Measurements from ENCODE around the gene ZCCHC24.

Gene ZCCHC24

DNA sequence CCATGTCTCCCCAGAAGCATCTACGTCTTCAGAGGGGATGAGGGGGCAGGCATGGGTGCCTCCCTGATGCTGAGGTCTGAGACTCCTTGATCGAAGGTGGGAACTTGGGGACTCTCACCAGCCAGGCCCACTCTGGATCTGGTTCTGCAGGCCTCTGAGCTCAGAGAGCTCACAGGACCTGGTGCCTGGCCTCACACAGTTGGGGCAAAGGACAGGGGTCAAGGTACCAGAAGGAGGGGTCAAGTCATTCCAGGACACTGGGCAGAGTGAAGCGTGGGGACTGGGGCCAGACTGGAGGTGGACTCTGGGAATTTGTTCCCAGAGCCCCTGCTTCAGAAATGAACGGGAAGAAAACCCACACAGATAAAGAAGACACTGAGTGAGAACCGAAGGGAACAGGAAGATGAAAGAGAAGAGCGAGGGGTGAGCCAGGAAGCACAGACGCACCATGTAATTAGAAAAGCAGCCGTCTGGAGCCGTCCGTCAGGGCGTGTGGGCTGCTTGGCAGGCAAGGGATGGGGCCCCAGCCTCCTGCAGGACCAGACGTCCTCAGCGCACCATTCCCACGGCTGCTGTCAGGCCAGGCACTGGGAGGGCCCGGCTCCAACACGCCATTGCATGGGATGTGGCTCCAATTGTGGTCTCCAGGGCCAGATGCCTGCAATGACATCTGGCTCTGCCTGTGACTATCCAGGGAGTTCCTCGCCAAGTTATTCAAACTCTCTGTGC is 47.7 kb downstream of the ZCCHC24 start:
- peak; percentile 79 for DNase-seq (ENCODE audit: low spot score)

DNA sequence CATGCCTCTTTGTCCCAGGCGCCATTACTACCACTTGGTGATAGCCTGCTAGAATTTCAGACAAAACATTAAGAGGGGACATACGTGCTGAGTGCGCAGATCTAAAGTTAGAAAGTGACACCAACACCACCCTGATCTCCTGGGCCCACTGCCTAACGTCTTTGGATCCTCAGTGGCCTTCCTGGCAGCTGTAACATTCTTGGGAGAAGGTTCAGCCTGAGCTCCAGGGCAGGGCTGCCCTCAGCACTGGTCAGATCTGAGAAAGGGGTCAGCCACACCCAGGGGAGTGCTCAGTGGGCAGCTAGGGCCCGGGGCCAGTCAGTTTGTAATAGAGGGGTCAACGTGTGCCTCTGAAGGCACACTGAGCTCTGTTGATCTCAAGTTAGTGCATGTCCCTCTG is 48.4 kb downstream of the ZCCHC24 start:
- no peak for DNase-seq (ENCODE audit: low spot score)

DNA sequence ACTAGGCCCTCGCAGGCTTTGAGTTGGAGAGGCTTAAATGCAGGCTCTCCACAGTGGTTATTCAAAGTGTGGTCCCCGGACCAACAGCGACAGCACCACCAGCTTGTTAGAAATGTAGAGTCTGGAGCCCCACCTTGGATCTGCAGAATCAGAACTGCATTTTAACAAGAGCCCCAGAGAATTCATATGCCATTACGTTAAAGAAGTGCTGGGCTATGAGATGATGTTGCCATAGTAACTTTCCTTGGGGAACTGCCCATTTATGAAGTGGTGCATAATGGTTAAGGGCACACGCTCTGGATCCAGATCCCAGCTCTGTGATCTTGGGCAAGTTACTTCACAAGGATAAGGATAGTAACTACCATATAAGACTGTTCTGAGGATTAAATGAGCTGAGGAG is 48.9 kb downstream of the ZCCHC24 start:
- no peak for DNase-seq (ENCODE audit: low spot score)

DNA sequence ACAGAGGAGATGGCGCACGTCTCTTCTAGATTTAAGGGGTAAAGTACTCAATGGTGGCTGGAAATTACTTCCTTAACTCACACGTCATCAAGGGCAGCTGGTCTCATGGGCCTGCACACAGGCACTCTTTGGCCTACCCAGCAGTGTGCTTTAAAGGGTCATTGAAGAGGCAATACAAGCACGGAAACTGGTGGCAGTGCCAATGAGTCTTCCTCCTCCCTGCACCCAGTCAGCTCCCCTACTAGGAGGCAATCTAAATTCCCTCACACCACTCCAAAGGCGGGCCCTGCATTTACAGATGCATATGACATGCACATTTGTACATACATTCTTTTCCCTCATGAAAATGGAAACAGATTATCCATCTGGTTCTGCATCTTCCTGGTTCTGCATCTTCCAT is 50.8 kb downstream of the ZCCHC24 start:
- DNase-seq (ENCODE audit: low spot score) = no peak

DNA sequence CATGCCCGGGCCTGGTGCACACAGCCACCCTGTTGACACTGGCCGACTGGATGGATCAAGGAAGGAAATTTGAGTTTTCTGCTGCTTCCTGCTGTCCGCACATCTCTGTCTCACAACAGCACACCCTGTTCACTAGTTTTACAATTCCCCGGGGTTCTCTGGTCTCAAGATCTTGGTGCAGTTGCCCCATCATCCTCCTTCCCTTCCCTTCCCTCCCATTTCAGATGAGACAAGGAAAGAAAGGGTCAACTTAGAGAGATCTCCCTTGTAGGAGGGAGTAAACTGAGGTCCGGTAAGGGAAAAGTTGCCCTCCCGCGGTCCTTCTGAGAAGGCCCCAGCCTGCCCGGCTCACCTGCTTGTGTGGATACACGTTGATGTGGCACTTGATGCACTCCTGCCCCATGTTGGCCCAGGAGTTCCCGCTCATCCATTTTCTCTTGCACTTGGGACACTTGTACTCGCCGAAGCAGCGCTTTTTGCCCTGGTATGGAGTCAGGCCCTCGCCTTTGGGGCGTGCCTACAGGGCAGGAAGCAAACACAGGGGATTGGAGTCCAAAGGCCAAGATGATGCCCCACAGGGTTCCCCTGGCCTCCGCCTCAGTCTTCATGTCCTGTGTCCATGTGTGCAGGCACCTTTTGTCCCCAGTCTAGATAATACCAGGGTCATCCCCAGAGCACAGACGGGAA is 51.4 kb downstream of the ZCCHC24 start:
- DNase-seq (ENCODE audit: low spot score) = no peak

DNA sequence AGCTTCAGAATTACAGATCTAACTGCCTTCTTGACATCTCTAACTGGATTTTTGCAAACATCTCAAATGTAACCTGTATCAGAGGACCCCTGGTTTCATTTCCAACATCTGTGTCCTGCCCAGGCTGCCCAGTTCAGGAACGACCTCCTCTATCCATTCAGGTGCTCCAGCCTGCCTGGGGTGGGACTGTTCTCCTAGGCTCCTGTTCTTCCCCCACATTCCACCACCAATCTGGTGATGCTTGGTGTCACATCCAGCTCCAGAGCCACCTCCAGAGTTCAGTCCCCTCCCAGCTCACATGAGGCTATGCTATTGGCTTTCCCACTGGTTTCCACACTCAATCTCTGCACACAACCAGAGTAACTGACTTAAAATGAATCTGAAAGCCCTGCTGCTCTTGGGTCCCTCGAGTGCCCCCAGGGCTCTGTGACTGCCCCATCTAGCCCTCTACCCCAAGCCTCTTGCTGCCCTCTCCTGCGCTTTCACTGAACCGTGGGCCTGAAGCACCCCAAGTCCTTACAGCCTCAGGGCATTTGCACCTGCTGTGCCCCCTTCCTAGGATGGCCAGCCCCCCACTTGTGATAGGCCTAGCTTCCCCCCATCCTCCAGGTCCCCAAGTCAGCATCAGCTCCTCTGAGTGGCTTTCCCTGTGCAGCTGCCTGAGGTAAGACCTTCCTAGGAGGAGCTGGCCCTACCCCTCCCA is 52.1 kb downstream of the ZCCHC24 start:
- no peak for DNase-seq (ENCODE audit: low spot score)

DNA sequence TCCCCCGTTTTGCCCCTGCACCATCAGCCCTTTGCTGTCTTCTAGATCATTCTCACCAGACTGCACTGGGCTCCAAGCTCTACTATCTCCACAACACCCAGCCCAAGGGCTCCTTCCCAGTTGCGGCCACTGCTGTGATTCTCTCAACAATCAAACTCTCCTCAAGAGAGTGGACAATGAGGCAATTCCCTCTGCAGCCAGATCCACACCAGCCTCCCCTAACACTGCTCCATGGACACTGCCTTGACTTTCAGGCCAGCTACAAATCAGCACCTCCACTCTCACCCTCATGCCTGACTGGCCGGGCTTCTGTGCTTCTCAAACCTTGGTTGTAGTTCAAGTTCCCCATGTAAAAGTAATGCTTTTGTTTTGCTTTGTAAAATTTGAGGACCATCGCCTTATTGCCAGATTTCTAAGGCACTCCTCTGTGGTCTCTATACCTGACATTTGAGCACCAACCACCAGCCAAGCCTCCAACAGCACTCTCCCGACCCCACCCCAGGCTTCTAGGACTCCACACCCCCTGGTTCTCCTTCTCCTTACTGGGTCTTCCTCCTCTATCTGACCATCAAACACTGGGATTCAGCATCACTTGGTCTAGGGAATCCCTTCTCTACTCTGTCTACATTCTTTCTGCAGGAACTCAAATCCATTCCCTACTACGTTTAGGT is 52.8 kb downstream of the ZCCHC24 start:
- no peak for DNase-seq (ENCODE audit: low spot score)

DNA sequence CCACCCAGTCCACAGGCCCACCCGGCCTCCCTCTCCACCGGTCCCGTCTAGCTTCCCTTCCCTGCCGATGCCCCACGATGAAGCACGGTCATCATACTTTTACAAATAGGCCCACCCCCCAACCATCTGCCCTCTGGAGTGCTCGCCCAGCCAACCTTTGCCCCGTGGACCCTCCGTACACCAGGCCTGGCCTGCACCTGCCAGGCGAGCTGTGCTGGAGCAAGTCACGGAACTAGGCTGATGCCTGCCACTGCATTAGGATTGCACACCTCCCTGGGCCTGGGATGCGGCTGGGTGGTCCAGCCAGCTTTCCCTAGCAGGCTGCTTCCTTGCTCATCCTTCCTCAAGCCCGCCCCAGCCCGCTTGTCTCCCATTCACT is 53.4 kb downstream of the ZCCHC24 start:
- no peak for DNase-seq (ENCODE audit: low spot score)

DNA sequence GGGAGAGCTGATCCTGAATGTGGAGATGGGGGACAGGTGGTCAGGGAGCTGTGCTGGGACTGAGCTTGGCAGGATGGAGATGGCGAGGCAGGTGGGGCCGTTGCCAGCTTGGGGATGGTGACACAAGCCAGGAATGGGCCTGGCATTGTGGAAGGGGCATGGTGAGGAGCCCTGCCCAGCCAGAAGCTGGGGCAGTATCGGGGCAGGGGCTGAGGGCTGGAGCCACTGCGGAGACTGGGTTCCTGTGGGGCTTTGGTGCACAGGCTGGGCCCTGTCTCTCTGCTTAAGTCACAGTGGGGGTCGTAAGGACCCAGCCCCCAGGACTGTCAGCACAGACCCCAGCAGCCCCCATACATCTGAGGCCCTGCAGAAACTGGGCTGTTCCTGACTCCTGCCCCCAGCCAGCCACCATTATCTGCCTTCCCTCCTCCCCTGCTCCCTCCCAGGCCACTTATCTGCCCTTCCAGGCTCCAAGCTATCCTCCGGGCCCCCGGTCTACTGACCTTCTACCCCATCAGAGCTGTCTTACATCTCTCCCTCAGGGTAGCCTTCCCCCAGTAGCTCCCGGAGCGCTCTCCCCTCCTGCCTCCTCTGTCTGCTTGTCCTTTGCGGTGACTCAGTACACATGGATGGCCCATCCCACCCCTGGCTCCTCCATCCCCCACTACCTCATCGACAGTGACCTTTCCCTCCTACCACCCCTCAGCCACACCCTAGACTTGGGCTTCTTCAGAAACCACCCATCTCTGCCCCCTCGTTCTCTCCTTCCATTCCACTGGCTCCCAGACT is 54.0 kb downstream of the ZCCHC24 start:
- peak; percentile 41 for DNase-seq (ENCODE audit: low spot score)

DNA sequence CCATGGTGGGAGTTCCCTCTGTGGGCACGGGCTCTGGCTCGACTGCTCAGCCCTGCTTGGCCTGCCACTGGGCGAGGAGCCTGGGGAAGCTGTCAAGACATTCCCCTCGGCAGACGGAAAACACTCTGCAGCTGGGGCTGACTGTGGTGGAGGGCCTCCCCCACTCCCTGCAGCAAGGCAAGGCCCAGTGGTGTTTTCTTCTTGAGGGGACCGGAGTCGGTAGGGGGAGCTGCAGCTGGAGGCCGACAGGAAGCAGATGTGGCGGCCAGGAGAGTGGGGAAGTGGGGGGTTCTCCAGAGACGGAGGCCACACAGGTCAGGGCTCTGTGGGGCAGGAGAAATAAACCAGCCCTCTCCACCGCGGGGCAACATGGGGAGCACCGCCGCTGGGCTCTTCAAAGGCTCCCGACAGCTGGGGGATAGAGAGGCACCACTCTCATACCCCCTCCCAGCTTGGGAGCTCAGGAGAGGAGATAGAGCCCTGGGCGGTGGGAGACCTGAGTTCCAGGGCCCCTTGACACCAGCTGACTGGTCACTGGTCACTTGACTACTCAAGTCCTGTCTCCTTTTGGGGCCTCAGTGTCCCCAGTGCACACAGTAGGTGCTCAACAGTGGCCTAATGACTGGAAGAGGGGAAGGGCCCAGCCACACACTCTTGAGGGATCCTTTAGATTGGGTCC is 54.7 kb downstream of the ZCCHC24 start:
- no peak for DNase-seq (ENCODE audit: low spot score)

DNA sequence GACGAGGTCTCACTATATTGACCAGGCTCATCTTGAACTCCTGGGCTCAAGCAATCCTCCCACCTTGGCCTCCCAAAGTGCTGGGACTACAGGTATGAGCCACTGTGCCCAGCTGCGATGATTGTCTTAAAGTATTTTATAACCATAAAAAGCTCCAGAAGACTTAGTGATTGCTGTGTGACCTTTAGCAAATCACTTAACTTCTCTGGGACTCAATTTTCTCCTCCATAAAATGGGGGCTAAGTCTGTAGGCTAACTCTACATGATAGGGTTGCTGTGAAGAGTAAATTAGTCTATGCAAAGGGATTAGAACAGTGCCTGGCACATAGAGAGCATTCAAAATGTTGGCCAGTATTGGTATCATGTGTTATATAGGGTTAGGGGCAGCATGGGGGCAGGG is 55.4 kb downstream of the ZCCHC24 start:
- DNase-seq (ENCODE audit: low spot score) = no peak

DNA sequence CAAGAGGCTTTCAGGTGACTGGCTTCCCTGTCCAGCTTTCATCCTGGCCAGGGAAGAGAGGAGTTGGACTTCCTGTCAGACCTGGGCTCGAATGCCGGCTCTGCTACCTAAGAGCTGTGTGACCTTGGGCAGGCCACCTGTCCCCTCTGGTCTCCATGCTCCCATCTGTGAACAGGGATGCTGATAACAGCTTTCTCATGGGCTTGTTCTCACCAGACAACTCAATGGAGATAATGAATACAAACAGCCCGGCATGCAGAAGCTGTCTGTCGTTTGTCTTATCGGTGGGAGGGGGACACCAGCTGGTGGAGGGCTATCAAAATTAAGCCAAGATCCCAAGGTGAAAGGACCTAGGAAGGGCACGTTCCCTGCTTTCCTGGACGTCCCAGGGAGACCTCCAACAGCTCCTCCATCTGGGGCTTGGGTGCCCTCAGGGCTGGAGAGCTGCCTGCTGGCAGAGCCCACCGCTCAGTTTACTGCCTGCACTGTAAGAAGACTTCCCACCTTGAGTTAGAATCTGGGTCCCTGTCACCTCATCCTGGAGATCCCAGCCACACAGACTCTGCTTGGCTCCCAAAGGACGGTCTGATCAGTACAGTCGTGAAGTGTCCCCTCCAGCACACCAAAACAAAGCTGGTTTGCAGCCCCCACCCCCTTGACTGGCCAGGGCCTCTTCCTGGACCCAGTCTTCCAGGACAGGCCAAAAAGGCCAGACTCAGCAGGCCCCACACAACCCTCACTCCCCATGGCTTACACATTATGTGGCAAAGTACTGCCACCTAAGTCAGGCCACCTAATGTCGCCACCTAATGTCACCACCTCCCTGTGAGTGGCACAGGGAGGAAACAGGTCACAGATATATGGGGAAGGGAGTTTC is 57.2 kb downstream of the ZCCHC24 start:
- no peak for DNase-seq (ENCODE audit: low spot score)

DNA sequence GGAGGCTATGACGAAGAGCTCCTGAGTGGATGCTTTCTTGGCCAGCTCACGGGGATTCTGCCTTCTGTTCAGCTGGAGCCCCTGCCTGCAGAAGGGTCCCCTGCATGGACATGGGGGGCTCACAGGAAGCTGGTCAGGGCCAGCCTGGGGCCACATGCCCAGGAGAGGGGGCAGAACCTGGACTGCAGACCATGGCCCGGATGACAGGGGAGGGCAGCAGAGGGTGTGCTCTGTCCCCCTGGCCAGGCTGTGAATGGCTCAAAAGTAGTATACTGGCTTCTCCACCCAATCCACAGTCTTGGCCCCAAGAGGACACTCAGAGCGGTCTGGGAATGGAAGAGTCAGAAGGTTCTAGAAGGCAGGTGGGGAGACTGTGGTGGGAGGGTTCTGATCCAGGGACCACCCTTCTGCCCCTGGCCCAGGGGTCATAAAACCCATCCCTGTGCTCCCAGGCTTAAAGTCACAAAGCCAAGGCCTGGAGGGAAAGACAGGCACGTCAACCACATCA is 57.9 kb downstream of the ZCCHC24 start:
- no peak for DNase-seq (ENCODE audit: low spot score)

DNA sequence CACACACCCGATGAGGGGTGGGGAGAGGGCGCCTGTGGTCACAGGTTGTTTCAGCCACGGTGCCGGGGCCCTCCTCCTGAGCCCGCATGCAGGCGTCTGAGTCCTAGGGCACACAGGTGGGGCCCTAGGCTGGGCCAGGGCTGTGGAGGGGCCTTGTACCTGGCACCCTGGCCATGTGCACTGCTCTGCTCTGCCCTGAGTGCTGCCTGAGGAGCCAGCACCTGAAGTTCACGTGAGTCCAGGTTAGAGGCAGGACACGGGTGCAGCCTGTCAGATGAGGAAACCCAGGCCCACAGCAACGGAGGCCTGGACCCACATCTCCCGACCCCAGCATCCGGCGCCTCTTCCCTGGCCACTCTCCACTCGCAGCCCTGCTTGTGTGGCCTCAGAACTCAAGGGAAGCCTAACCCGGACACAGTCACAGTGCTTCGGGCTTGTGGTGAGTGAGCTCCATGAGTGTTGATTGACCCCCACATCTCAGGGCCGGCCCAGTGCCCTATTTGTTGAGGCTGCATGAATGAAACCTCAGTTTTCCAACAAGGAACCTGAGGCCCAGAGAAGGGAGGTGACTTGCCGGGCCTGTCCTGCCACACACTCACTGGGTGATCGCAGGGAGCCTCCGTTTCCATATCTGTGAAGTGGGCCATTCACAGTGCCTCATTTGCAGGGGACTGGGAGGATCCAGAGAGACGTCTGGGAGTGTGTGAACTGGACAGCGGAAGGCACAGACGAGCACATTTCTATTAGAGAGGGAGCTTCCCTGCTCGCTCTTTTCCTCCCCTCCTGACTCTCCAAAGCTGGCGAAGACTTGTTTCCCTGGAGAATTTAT is 58.6 kb downstream of the ZCCHC24 start:
- no peak for DNase-seq (ENCODE audit: low spot score)

DNA sequence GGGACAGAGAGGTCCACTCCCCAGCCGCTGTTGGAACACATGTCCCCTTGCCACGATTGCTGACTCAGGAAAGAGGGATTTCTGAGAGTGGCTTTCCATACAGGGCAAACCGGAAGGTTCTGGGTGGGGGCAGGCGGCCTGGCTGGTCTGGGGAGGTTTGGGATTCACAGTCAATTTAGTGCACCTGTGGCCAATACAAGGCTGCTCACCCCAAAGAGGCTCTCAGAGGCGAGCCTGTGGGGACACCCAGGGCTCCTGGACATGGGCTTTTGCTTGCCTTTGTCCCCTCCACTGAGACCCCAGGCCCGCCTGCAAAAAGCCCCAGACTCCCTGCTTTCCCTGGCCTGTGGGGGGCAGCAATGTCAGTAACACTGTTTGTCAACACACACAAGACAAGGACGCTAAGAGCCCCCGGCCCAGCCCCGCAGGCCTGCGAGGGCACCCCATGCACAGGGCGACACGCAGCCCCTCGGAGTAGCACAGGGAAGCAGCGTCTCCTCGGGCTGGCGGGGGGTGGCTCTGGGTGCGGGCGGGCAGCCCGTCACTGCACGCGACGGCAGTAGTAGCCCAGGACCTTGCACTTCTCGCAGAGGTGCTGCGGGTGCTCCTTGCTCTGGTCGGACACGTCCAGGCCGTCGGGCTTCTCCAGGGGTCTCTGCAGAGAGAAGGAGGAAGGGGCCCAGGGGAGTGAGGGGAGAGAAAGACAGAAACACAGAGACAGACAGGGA is 59.5 kb downstream of the ZCCHC24 start:
- no peak for DNase-seq (ENCODE audit: low spot score)

DNA sequence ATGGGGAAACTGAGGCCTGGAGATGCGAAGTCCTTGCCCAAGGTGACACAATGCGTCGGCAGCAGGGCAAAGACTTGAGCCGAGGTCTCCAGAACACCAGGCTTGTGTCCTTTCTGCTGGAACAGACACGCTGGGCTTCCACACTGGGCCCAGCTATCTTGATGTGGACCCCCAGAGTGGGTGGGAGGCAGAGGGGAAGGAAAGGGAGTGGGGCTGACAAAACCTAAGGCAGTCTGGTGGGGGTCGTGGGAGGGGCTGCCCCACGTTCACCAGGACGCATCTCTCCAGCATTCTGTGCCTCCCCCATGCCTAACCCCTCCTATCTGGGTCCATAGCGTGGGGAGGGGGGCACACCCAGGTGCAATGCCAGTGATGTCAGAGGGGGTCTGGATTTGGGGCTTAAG is 60.0 kb downstream of the ZCCHC24 start:
- no peak for DNase-seq (ENCODE audit: low spot score)

DNA sequence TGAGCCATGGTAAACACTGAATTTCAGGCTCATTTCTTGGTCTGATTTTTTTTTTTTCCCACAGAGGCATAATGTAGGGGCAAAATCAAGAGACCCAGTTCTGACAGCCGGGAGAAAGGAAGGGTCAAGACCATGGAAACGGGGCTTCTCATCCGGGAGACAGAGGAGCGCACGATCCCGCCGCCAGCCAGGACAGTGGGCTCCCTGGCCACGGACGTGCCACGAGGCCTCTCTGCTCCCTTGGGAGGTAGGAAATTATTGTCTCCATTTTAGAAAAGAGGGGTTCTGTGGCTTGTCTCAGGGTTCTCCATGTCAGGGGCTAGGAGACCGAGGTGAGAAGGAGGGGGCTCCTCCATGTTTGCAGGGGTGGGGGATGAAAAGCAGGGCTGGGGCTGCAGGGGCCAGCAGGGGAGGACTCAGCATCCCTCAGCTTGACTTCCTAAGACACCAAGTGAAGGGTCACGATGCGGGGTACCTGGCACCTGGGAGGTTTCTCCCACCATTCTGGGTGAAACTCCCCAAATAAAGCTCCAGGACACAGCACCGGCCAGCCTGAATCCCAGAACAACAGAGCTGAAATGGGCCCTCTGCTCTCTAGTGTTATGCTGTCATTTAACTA is 60.5 kb downstream of the ZCCHC24 start:
- no peak for DNase-seq (ENCODE audit: low spot score)

DNA sequence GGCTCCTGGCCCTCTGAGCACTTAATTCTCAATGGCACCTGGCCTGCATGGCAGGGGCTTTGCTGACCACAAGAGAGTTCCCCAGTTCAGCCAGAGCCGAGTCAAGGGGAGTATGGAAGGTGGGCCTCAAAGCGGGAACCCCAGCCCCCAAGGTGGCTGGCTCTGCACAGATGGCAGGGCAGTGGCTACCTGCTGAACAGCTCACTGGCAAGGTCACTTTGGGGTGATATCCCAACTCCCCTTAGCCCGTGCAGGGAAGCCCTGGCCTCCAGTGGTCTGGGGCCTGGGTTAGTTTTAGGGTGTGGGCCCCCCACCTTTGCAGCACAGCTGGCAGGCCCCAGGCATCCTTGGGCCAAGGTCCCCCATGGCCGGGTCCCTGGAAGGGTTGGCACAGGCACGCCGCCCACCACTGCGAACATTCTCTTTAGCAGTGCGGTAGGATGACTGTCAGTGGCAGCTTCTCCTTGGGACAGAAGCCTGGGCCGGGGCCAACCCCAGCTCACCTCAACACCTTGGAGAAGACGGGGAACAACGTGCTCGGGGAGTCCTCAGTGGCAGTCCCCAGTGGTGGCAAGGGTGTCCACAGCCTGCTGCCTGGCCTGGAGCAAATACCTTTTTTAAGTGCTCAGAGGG is 61.3 kb downstream of the ZCCHC24 start:
- DNase-seq (ENCODE audit: low spot score) = no peak

All from AG08395 (cell line).